Activated CD4-positive, alpha-beta T cell treated with anti-CD3 and anti-CD28 coated beads for 4 hours (primary cell): Measurements from ENCODE around the gene PLEKHD1.
A peak's percentile ranks its signal among the peaks of the same experiment; 100 is the strongest.

Experiments
- DNase-seq, 2 donors: peaks; one replicate each; pipeline ENCODE4 v3.0.0-alpha.2; 2020

The PLEKHD1 gene

DNA sequence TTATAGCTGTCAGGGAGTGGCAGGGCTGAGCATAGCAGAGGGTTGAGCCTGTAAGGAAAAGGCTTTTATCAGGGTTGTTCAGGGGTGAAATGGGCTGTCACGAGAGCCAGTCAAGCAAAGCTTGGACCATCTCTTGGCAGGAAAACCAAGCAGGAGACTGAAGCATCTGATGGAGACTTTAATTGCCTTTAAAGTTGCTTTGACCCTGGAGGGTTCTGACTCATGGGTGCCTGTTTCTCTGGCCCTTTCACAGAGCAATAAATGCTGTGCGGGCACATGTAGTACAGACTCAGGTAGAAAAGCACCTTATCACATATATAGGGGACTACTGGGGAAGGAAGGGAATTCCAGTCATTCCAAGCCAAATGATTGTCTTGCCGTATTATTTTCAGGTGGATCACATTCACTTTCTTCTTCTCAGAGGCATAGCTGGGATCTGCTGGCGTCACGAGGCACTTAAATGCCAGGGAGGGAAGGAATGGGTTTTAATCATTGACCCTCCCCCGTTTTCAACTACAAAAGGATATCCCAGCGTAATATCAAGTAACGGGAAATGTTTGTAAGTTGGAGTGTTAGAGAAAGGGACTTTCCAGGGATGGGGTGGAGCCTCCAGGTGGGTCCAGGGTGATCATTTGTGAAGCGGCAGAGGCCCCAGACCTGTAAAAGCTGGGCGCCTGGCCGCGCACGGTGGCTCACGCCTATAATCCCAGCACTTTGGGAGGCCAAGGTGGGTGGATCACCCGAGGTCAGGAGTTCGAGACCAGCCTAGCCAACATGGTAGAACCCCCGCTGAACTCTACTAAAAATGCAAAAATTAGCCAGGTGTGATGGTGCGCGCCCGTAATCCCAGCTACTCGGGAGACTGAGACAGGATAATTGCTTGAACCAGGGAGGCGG, 34.9 kb downstream of the PLEKHD1 start:
- DNase-seq = no peak

DNA sequence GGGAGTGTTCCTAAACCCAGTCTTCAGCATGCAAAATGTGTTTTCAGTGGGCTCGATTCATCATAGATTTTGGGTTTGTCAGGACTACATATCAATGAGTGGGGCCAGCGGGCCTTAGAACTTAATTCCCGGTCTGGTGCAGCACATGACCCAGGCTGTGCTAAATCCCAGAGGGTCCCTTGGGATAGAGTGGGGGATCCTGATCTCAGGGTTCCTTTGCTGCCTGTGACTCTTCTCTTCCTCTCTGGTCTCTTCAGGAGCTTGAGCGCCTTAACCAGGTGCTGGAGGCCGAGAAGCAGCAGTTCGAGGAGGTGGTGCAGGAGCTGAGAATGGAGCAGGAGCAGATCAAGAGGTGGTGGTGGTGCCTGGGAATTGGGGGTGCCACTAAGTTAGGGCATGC, 37.5 kb downstream of the PLEKHD1 start:
- no peak for DNase-seq

DNA sequence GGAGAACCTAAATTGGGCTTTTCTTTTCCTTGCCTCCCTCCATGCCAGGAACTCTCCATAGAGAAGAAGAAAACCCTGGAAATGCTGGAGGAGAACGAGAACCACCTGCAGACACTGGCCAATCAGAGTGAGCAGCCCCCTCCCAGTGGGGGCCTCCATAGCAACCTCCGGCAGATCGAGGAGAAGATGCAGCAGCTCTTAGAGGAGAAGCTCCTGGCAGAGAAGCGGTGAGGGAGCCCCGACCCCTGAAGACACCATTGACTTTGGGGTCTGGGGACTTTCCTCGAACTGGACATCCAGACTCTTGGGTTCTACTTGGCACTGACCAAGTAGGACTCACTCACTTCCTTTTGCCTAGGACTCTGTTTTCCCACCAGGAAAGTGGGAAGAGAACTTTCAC, 41.4 kb downstream of the PLEKHD1 start:
- no peak for DNase-seq

GRCh38 chr14:69527635-69528034, 43.1 kb downstream of the PLEKHD1 start:
- no peak for DNase-seq

GRCh38 chr14:69528143-69528542, 43.6 kb downstream of the PLEKHD1 start:
- DNase-seq = no peak

- no peak for DNase-seq
Measured at GRCh38 chr14:69528930-69529329, 44.4 kb downstream of the PLEKHD1 start.

- DNase-seq = no peak
Measured at GRCh38 chr14:69529563-69529962, 45.0 kb downstream of the PLEKHD1 start.

GRCh38 chr14:69530095-69530494, 45.6 kb downstream of the PLEKHD1 start:
- DNase-seq = no peak

DNA sequence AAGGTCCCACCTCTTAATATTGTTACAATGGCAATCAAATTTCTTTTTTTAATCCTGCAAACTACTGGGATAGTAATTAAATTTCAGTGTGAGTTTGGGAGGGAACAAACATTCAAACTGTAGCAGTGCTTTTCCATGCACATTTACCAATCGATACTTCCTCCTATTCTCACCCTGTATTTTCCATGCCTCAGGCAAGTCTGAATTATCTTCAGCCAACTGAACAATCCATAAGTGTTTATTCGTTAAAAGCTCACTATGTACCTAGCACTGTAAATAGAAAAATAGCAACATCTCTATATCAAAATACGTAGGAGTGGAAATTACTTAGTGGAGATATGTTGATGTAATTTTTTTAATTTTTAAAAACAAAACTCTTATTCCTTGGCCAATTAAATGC, 46.6 kb downstream of the PLEKHD1 start:
- no peak for DNase-seq

DNA sequence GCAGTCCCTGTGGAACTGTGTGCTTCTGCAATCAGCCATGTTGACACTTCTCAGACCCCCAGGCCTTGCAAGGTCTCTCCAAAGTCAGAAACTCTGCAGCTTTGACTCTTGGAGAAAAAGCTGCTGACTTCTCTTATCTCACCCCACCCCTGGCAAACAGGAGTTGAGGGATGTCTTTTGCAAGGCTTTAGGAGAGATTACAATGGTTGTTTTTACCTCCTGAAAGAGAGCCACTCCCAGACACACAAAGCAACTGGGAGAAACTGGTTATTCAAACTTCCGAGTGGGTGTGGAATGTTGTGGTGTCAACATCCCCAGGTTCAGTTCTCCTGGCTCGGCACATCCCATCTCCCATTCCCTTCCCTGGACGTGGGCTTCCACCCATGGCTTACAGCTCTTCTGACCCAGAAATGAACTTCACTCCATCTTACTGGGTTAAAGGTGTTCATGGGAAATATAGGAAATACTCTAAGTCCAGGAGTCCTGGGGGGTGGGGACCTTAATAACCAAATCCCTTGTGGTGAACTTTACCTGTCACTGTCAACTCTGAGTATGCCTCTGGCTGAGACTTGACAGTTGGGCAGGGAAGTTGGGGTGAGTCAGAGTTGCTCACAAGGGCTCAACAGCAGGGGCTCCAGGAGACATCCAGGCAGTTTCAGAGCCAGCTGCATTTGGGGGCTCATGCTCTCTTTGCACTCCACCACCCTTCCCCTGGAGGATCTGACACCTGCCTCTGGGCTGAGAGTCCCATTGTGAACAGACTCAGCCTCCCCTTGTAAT, 48.2 kb downstream of the PLEKHD1 start:
- DNase-seq = no peak

DNA sequence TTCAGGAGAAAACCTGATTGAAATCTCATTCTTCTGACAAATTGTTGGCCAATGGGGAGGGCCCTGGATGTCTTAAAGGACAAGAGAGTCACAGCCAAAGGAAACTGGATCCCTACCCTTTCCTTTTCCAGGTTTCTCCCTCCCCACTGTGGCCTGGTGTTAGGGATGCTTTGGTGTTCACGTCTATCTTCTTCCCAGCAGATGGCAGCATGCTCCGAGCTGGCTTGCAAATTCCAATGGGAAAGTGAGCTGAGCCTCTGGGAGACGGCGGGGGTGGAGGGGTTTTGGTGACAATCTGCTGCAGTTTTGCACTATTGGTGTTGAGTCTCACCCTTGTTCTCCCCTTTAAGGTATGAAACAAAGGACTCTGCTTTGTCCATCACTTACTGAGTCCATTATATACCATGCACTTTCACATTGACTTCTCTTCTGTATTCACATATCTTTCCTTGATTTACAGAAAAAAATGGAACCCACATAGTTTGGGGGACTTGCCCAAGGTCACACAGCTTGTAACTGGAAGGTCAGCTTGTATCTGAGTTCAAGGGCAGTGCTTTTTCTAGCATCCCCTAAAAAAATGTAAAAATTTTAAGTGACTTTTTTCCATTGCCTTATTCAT, 50.8 kb downstream of the PLEKHD1 start:
- DNase-seq = no peak

- DNase-seq = no peak
Measured at GRCh38 chr14:69536971-69537370, 52.4 kb downstream of the PLEKHD1 start.

- no peak for DNase-seq
Measured at GRCh38 chr14:69537900-69538299, 53.4 kb downstream of the PLEKHD1 start.

DNA sequence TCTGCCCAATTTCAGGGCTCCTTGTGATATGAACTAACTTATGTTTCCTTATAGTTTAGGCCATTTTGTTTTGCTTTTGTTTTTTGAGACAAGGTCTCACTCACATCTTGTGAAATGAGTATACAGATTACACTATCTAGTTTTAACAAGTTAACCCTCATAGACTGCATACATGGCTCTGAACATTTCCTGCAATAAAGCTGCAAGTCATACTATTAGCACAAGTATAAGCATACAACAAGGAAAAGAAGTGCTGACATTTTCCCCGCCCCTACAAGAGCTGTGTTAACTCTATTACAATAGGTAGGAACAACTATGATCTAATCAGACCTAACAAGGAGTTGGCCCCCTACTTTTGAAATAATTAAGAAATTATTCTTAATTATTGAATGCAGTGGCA, 54.2 kb downstream of the PLEKHD1 start:
- no peak for DNase-seq

- DNase-seq = no peak
Measured at GRCh38 chr14:69539631-69540410, 55.3 kb downstream of the PLEKHD1 start.

- no peak for DNase-seq
Measured at GRCh38 chr14:69540654-69541335, 56.3 kb downstream of the PLEKHD1 start.

DNA sequence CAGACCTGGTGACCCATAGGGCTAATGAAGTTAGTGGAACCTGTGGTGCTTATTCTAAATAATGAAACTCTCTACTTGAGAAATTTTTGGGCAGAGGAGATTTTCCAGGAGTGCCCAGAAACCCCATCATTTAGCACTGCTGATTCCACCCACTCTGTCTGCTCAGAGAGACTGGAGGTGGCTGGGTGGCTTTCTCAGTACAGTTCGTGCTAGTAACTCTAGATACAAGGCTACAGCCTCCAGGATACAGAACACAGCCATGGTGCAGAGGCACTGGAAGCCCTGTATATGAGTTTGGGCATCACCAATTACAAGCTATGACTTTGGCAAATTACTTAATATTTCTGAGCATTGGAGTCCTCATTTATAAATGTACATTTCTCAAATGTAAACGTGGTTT, 57.8 kb downstream of the PLEKHD1 start:
- DNase-seq = no peak

- peak; percentile 2 to 9 for DNase-seq
Measured at GRCh38 chr14:69543341-69544115, 59.0 kb downstream of the PLEKHD1 start.

GRCh38 chr14:69547701-69548348, 63.3 kb downstream of the PLEKHD1 start:
- no peak for DNase-seq

DNA sequence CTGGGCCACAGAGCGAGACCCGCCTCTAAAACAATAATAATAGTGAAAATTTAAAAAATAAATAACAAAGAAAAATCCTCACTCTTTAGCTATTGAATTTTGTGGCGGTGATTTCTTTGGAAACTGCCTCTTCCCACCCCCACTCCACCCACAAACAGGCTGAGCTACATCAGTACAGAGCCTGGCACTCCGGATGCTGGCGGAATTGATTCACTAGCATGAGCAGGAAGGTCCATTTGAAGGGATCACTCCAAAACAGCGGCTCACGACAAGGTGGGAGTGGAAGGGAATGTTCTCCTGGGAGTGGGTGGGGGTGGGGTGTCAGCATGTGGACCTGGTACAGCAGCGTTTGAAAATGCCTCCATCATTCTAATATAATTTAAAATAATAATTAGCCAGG, 64.0 kb downstream of the PLEKHD1 start:
- no peak for DNase-seq

GRCh38 chr14:69551511-69551910, 67.0 kb downstream of the PLEKHD1 start:
- no peak for DNase-seq
